Prostate gland (tissue), 2 donors: ENCODE measurements around the gene CAMKMT.

Source experiments
- CTCF ChIP-seq, 4 experiments: fragments of 200-600 bp in 2 of 4; fragments of 450-650 bp in 2 of 4; sonication (generic) in 2 of 4; IDR thresholded peaks; 1 replicate in 3 of 4; 2 replicates in 1 of 4; pipeline ENCODE4 v1.5.1; 2016 to 2019; ENCODE audit warnings: antibody characterized with exemption in 4 of 4, mild to moderate bottlenecking in 2 of 4, moderate library complexity in 2 of 4
- POLR2A ChIP-seq: fragments of 450-650 bp; IDR thresholded peaks from one replicate; pipeline ENCODE4 v1.6.1; 2016; ENCODE audit warnings: antibody characterized with exemption, mild to moderate bottlenecking
- POLR2AphosphoS5 ChIP-seq: sonication (generic); formaldehyde crosslinking; IDR thresholded peaks from one replicate; pipeline ENCODE4 v1.6.1; 2017; ENCODE audit warnings: antibody characterized with exemption

DNA sequence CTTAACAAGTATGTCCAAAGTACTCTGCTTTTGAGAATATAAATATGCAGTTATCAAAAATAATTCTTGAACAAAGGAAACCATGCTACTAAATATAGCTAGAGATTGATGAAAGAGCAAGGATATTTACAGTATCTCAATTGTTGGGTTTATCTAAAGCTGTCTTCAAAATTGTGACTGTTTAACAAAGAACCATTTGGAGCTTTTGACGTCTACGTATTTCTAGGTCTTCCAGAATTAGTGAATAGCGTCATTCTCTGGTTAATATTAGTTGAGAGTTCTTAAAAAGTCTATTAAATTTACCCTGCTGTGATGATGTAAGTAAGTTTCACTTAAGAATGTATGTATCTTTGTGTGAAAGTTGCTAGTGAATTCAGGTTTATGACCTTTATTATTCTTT is 356.7 kb downstream of the CAMKMT start:
- no peak for TF ChIP-seq POLR2A
- no peak for TF ChIP-seq CTCF (IDR thresholded peaks at IDR 0.05)
- TF ChIP-seq POLR2AphosphoS5, result no peak
